Activated CD8-positive, alpha-beta T cell treated with anti-CD3 and anti-CD28 coated beads for 36 hours (primary cell): ENCODE measurements around the gene C2orf72. TPM values are rescaled to one million over a fixed set of nuclear protein-coding genes. Genes with fewer than 3 reads are reported as not detected.

Experiments
- ATAC-seq: fragments of 200-7000 bp; cut with Tn5 transposase; one replicate; pipeline ENCODE4 v1.10.0; 2021; ENCODE audit warnings: mild to moderate bottlenecking, moderate library complexity
- CTCF ChIA-PET: fragments of 350-600 bp; sonication (Branson Sonifier 250); formaldehyde crosslinking; loops from one replicate; lab custom pipeline; 2021; ENCODE audit warnings: antibody characterized with exemption; lab: Charles Lee
- POLR2A ChIA-PET: fragments of 350-600 bp; sonication (Branson Sonifier 250); formaldehyde crosslinking; loops from one replicate; lab custom pipeline; 2021; ENCODE audit warnings: antibody characterized with exemption; lab: Charles Lee
- DNase-seq: peaks from one replicate; pipeline ENCODE4 v3.0.0-alpha.2; 2020
- H3K27ac Mint-ChIP-seq: one replicate; pipeline ENCODE4 v1.8.0; 2021; ENCODE audit warnings: mild to moderate bottlenecking, mixed read lengths
- H3K27me3 Mint-ChIP-seq: one replicate; pipeline ENCODE4 v1.8.0; 2021; ENCODE audit warnings: mixed read lengths
- H3K36me3 Mint-ChIP-seq: one replicate; pipeline ENCODE4 v1.8.0; 2021; ENCODE audit warnings: low read depth, mixed read lengths
- H3K4me1 Mint-ChIP-seq: one replicate; pipeline ENCODE4 v1.8.0; 2021; ENCODE audit warnings: low read depth, mixed read lengths
- H3K4me3 Mint-ChIP-seq: one replicate; pipeline ENCODE4 v1.8.0; 2021; ENCODE audit warnings: mild to moderate bottlenecking, moderate library complexity, mixed read lengths
- H3K9me3 Mint-ChIP-seq: one replicate; pipeline ENCODE4 v1.8.0; 2021; ENCODE audit warnings: mixed read lengths
- intact Hi-C: fragments of 100-400 bp; cut with micrococcal nuclease; formaldehyde crosslinking; loops from one replicate; pipeline ENCODE4 v1.10.0; 2022
- total RNA-seq, 2 experiments: library from RNA; stranded (reverse); gene quantifications; one replicate each; pipeline ENCODE4 v1.2.3, GENCODE V29; 2021
- TF ChIP-seq, protein P1 (sequence below): fragments of 200-600 bp; IDR thresholded peaks from one replicate; pipeline ENCODE4 v1.8.0; 2022; ENCODE audit warnings: antibody characterized with exemption, mild to moderate bottlenecking

Gene C2orf72
- 1 to 10 TPM; 2.6 to 5.1 TPM for total RNA-seq

DNA sequence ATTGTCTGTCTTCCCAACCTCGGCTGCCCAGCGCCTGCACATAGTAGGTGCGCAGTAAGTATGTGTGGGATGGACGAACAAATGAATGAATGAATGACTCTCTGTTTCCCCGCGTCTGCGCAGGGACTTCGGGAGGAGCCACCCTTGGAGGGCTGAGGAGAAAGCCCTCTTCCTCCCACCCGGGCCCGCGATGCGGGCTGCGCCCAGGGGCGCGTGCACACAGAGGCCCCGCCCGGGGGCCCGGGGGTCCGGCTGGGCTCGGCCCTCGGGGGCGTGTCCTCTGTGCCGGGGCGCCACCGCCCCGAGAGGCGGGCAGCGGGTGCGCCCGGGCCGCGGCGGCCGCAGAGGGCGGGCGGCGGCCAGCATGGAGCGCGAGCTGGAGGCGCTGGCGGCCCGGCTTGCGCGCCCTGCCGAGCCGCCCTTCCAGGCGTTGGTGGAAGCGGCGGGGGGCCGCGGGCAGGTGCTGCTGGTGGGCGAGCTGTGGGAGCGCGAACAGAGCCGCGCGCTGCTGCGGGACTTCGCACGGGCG is at the start of gene C2orf72:
TSS of gene C2orf72 (plus strand) at position 322 of the 529 bp plus-strand sequence. CDS start at position 365, 43 bp downstream.
- intact Hi-C loops, result no loop called here
- DNase-seq (peak; percentile 17), ATAC-seq (peak; percentile 64)
- Mint-ChIP-seq H3K27me3 (peaks cover 57% of the 10 kb centered on the region), H3K4me1 (no peaks in the 10 kb centered on the region), H3K36me3 (no peaks in the 10 kb centered on the region), H3K4me3 (peak within 1 kb of the TSS; percentile 53), H3K27ac (no peak within 1 kb of the TSS), H3K9me3 (no peaks in the 10 kb centered on the region)
- ChIA-PET POLR2A (no interaction called here), CTCF (interaction anchor here (0.7 to 1.0 kb wide), 2 partner anchors 13 to 16 kb away, joined by 3 to 4 read pairs; no protein-coding TSS in a partner anchor)
- TF ChIP-seq, protein P1, sequence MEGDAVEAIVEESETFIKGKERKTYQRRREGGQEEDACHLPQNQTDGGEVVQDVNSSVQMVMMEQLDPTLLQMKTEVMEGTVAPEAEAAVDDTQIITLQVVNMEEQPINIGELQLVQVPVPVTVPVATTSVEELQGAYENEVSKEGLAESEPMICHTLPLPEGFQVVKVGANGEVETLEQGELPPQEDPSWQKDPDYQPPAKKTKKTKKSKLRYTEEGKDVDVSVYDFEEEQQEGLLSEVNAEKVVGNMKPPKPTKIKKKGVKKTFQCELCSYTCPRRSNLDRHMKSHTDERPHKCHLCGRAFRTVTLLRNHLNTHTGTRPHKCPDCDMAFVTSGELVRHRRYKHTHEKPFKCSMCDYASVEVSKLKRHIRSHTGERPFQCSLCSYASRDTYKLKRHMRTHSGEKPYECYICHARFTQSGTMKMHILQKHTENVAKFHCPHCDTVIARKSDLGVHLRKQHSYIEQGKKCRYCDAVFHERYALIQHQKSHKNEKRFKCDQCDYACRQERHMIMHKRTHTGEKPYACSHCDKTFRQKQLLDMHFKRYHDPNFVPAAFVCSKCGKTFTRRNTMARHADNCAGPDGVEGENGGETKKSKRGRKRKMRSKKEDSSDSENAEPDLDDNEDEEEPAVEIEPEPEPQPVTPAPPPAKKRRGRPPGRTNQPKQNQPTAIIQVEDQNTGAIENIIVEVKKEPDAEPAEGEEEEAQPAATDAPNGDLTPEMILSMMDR, result no peak

GRCh38 chr2:230989731-230990130 is 47.6 kb upstream of the C2orf72 start:
- Mint-ChIP-seq H3K27ac (no peak overlapping the region), H3K36me3 (no peaks in the 10 kb centered on the region), H3K27me3 (peaks cover 29% of the 10 kb centered on the region), H3K4me1 (peaks cover 22% of the 10 kb centered on the region), H3K9me3 (no peaks in the 10 kb centered on the region), H3K4me3 (no peak overlapping the region)
- intact Hi-C loops, result loop anchor here (5.0 kb wide), 2 partner anchors 142 to 162 kb away; no protein-coding TSS in a partner anchor
- POLR2A ChIA-PET, result no interaction called here
- TF ChIP-seq, protein P1, result no peak
- DNase-seq (no peak), ATAC-seq (no peak)
- CTCF ChIA-PET, result interaction anchor here (7.1 to 10.6 kb wide), 3 partner anchors 62 to 166 kb away, joined by 75 to 437 read pairs (median 181); partner anchors contain the start of gene GPR55

- TF ChIP-seq, protein P1, result no peak
- H3K4me1 Mint-ChIP-seq, result peaks cover 16% of the 10 kb centered on the region
- peaks cover 32% of the 10 kb centered on the region for H3K27me3 Mint-ChIP-seq
- no peak overlapping the region for H3K27ac Mint-ChIP-seq
- intact Hi-C loops, result no loop called here
- ChIA-PET CTCF (interaction anchor here (7.1 to 10.6 kb wide), 2 partner anchors 85 to 167 kb away, joined by 75 to 437 read pairs; no protein-coding TSS in a partner anchor), POLR2A (no interaction called here)
- H3K9me3 Mint-ChIP-seq, result no peaks in the 10 kb centered on the region
- ATAC-seq, result no peak
- no peak for DNase-seq
- H3K36me3 Mint-ChIP-seq, result no peaks in the 10 kb centered on the region
- no peak overlapping the region for H3K4me3 Mint-ChIP-seq
Measured at GRCh38 chr2:230990131-230990898, 47.0 kb upstream of the C2orf72 start.

- Mint-ChIP-seq H3K27me3 (peaks cover 35% of the 10 kb centered on the region), H3K27ac (no peak overlapping the region), H3K36me3 (no peaks in the 10 kb centered on the region), H3K4me3 (no peak overlapping the region), H3K9me3 (no peaks in the 10 kb centered on the region), H3K4me1 (peaks cover 11% of the 10 kb centered on the region)
- DNase-seq (no peak), ATAC-seq (no peak)
- TF ChIP-seq, protein P1, result no peak
- CTCF ChIA-PET, result interaction anchor here (1.2 to 10.6 kb wide), 3 partner anchors 62 to 168 kb away, joined by 4 to 437 read pairs (median 75); no protein-coding TSS in a partner anchor
- POLR2A ChIA-PET, result no interaction called here
- intact Hi-C loops, result no loop called here
Measured at GRCh38 chr2:230990899-230991150, 46.5 kb upstream of the C2orf72 start.

GRCh38 chr2:230991598-230991997 is 45.7 kb upstream of the C2orf72 start:
- ChIA-PET CTCF (interaction anchor here (0.9 to 2.2 kb wide), 4 partner anchors 35 to 167 kb away, joined by 3 to 6 read pairs (median 4); no protein-coding TSS in a partner anchor), POLR2A (interaction anchor here (0.9 to 1.1 kb wide), 2 partner anchors 9 to 114 kb away, joined by 3 read pairs; no protein-coding TSS in a partner anchor)
- ATAC-seq (no peak), DNase-seq (no peak)
- no peaks in the 10 kb centered on the region for H3K9me3 Mint-ChIP-seq
- TF ChIP-seq, protein P1, result no peak
- H3K27me3 Mint-ChIP-seq, result peaks cover 35% of the 10 kb centered on the region
- intact Hi-C loops, result no loop called here
- H3K4me3 Mint-ChIP-seq, result no peak overlapping the region
- no peaks in the 10 kb centered on the region for H3K36me3 Mint-ChIP-seq
- no peak overlapping the region for H3K27ac Mint-ChIP-seq
- H3K4me1 Mint-ChIP-seq, result peaks cover 5% of the 10 kb centered on the region
